CD14-positive monocyte (primary cell): ENCODE data around the gene CDKN2C. TPM values are rescaled to one million over a fixed set of nuclear protein-coding genes. Genes with fewer than 3 reads are reported as not detected.

ENCODE experiments used
- DNase-seq, 3 donors: peaks; one replicate each; pipeline ENCODE4 v3.0.0-alpha.2; 2011 to 2022
- H2AFZ ChIP-seq: 2 replicates; pipeline ENCODE4 v1.6.0; 2012; ENCODE audit warnings: mild to moderate bottlenecking, low read depth, low read length, inconsistent platforms; ENCODE audit not compliant: insufficient read depth, poor library complexity, severe bottlenecking
- H3K27ac ChIP-seq, 2 donors: 1 replicate in 1 of 2; 2 replicates in 1 of 2; pipeline ENCODE4 v1.5.1; 2012 to 2013; ENCODE audit warnings: low read length in 2 of 2, control low read depth in 1 of 2, inconsistent platforms in 1 of 2, low read depth in 1 of 2, mild to moderate bottlenecking in 1 of 2
- H3K27me3 ChIP-seq, 2 donors: one replicate each; pipeline versions ENCODE4 v1.6.0 to v1.6.1; 2011 to 2013; ENCODE audit warnings: low read length in 2 of 2; ENCODE audit not compliant: control insufficient read depth in 2 of 2, insufficient read depth in 2 of 2
- H3K36me3 ChIP-seq, 2 donors: replicated peaks in 1 of 2; 1 replicate in 1 of 2; 2 replicates in 1 of 2; pipeline versions ENCODE4 v1.5.1 to v1.6.1; 2012 to 2013; ENCODE audit warnings: low read length in 2 of 2, control low read depth in 1 of 2, inconsistent platforms in 1 of 2, mild to moderate bottlenecking in 1 of 2; ENCODE audit not compliant: insufficient read depth in 2 of 2, control insufficient read depth in 1 of 2
- H3K4me1 ChIP-seq, 2 donors: 1 replicate in 1 of 2; 2 replicates in 1 of 2; pipeline versions ENCODE4 v1.5.1 to v1.6.1; 2012 to 2013; ENCODE audit warnings: low read length in 2 of 2, control low read depth in 1 of 2, inconsistent platforms in 1 of 2, mild to moderate bottlenecking in 1 of 2, moderate library complexity in 1 of 2; ENCODE audit not compliant: insufficient read depth in 2 of 2, control insufficient read depth in 1 of 2
- H3K4me2 ChIP-seq: replicated peaks from 2 replicates; pipeline ENCODE3; 2012; ENCODE audit warnings: low read length, moderate library complexity, mild to moderate bottlenecking; ENCODE audit not compliant: poor library complexity, severe bottlenecking; ENCODE audit errors: extremely low read depth
- H3K4me3 ChIP-seq, 3 experiments: fragments of 200-600 bp in 1 of 3; sonication (generic) in 1 of 3; replicated peaks in 1 of 3; 1 replicate in 2 of 3; 2 replicates in 1 of 3; pipeline ENCODE4 v1.5.1; 2011 to 2013; ENCODE audit warnings: low read length in 3 of 3, mild to moderate bottlenecking in 3 of 3, control low read depth in 2 of 3, low read depth in 2 of 3, inconsistent platforms in 1 of 3, moderate library complexity in 1 of 3
- H3K79me2 ChIP-seq: 2 replicates; pipeline ENCODE4 v1.6.0; 2012; ENCODE audit warnings: mild to moderate bottlenecking, control low read depth, inconsistent platforms, low read length, moderate library complexity; ENCODE audit not compliant: insufficient read depth
- H3K9ac ChIP-seq: 2 replicates; pipeline ENCODE4 v1.6.0; 2017; ENCODE audit warnings: low read length, mild to moderate bottlenecking; ENCODE audit not compliant: insufficient read depth, poor library complexity, severe bottlenecking
- H3K9me3 ChIP-seq, 2 donors: replicated peaks in 1 of 2; 1 replicate in 1 of 2; 2 replicates in 1 of 2; pipeline versions ENCODE4 v1.5.1 to v1.6.1; 2012 to 2013; ENCODE audit warnings: low read length in 2 of 2, control low read depth in 1 of 2; ENCODE audit not compliant: control insufficient read depth in 1 of 2, insufficient read depth in 1 of 2
- H4K20me1 ChIP-seq: 2 replicates; pipeline ENCODE4 v1.6.0; 2012; ENCODE audit warnings: mild to moderate bottlenecking, low read length, control low read depth, moderate library complexity; ENCODE audit not compliant: insufficient read depth
- H3K27ac Mint-ChIP-seq, 7 donors: one replicate each; pipeline ENCODE4 v1.8.0; 2020; ENCODE audit warnings: mild to moderate bottlenecking in 7 of 7, mixed read lengths in 7 of 7, moderate library complexity in 6 of 7, inconsistent platforms in 2 of 7
- H3K27me3 Mint-ChIP-seq, 3 donors: one replicate each; pipeline ENCODE4 v1.8.0; 2021 to 2022; ENCODE audit warnings: low read depth in 3 of 3, mild to moderate bottlenecking in 3 of 3, mixed read lengths in 3 of 3, moderate library complexity in 3 of 3, inconsistent platforms in 1 of 3
- H3K36me3 Mint-ChIP-seq, 2 donors: one replicate each; pipeline ENCODE4 v1.8.0; 2020; ENCODE audit warnings: mixed read lengths in 2 of 2, inconsistent platforms in 1 of 2, mild to moderate bottlenecking in 1 of 2
- H3K4me1 Mint-ChIP-seq: one replicate; pipeline ENCODE4 v1.8.0; 2020; ENCODE audit warnings: mild to moderate bottlenecking, mixed read lengths
- H3K4me3 Mint-ChIP-seq, 2 donors: one replicate each; pipeline ENCODE4 v1.8.0; 2020; ENCODE audit warnings: mild to moderate bottlenecking in 2 of 2, mixed read lengths in 2 of 2, moderate library complexity in 1 of 2
- H3K9me3 Mint-ChIP-seq, 7 donors: one replicate each; pipeline ENCODE4 v1.8.0; 2020 to 2022; ENCODE audit warnings: mixed read lengths in 7 of 7, mild to moderate bottlenecking in 6 of 7, moderate library complexity in 6 of 7, inconsistent platforms in 2 of 7
- WGBS: methylation state at CpG from one replicate; pipeline ENCODE4 v1.1.5; 2013; ENCODE audit warnings: missing lambda C conversion rate; ENCODE audit not compliant: insufficient coverage; 5-methylcytosine and 5-hydroxymethylcytosine counted together
- intact Hi-C, 2 donors: fragments of 100-400 bp; cut with micrococcal nuclease; formaldehyde crosslinking; loops; one replicate each; pipeline versions ENCODE4 v1.15.0 to v1.15.1; 2023
- polyA plus RNA-seq, 3 donors: library from polyadenylated mRNA; depleted of rRNA in 1 of 3; unstranded in 2 of 3; stranded (reverse) in 1 of 3; fragments of 300-500 nt in 2 of 3; fragments of >200 nt in 1 of 3; fragmentation: Illumina TruSeq in 2 of 3; gene quantifications; 1 replicate in 2 of 3; 2 replicates in 1 of 3; pipeline ENCODE4 v1.2.3, GENCODE V29; 2012 to 2021
- TF ChIP-seq, protein P1 (sequence below): fragments of 200-600 bp; IDR thresholded peaks from one replicate; pipeline ENCODE4 v1.8.0; 2022; ENCODE audit warnings: antibody characterized with exemption, mild to moderate bottlenecking

The CDKN2C gene
- polyA plus RNA-seq, 3 donors: 5.3 to 9.9 (median 7.4) TPM

GRCh38 chr1:50978852-50979781, 9.1 kb downstream of the CDKN2C start:
- Histone ChIP-seq H4K20me1 (no peaks in the 10 kb centered on the region), H3K4me2 (peak overlapping the region; percentile 97), H3K9me3 (peaks cover 0 to 9% of the 10 kb centered on the region in 2 donors), H3K4me1 (peaks cover 20 to 29% of the 10 kb centered on the region in 2 donors), H3K4me3 (peak overlapping the region in 2 of 3 experiments; percentile 65 to 93), H3K9ac (no peak overlapping the region), H3K27ac (no peak overlapping the region), H3K36me3 (no peaks in the 10 kb centered on the region), H2AFZ (peak overlapping the region; percentile 98), H3K27me3 (peaks cover 64 to 79% of the 10 kb centered on the region in 2 donors), H3K79me2 (peaks cover under 1% of the 10 kb centered on the region)
- no peak for DNase-seq
- H3K9me3 Mint-ChIP-seq: peaks cover 0 to 5% (median 1%) of the 10 kb centered on the region in 7 donors
- H3K27me3 Mint-ChIP-seq: peaks cover 53 to 64% (median 57%) of the 10 kb centered on the region in 3 donors
- no CpG with 5 or more reads among the region's 10 CpGs for WGBS
- TF ChIP-seq, protein P1, sequence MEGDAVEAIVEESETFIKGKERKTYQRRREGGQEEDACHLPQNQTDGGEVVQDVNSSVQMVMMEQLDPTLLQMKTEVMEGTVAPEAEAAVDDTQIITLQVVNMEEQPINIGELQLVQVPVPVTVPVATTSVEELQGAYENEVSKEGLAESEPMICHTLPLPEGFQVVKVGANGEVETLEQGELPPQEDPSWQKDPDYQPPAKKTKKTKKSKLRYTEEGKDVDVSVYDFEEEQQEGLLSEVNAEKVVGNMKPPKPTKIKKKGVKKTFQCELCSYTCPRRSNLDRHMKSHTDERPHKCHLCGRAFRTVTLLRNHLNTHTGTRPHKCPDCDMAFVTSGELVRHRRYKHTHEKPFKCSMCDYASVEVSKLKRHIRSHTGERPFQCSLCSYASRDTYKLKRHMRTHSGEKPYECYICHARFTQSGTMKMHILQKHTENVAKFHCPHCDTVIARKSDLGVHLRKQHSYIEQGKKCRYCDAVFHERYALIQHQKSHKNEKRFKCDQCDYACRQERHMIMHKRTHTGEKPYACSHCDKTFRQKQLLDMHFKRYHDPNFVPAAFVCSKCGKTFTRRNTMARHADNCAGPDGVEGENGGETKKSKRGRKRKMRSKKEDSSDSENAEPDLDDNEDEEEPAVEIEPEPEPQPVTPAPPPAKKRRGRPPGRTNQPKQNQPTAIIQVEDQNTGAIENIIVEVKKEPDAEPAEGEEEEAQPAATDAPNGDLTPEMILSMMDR: no peak
- H3K36me3 Mint-ChIP-seq: peaks cover 16 to 23% of the 10 kb centered on the region in 2 donors
- intact Hi-C loops: loop anchor here in 1 of 2 donors (10.0 kb wide), 1 partner anchor 186 kb away; no protein-coding TSS in a partner anchor
- H3K4me1 Mint-ChIP-seq: peaks cover 20% of the 10 kb centered on the region
- peak overlapping the region; percentile 82 to 88 for H3K4me3 Mint-ChIP-seq
- peak overlapping the region in 2 of 7 donors; percentile 5 to 82 for H3K27ac Mint-ChIP-seq

DNA sequence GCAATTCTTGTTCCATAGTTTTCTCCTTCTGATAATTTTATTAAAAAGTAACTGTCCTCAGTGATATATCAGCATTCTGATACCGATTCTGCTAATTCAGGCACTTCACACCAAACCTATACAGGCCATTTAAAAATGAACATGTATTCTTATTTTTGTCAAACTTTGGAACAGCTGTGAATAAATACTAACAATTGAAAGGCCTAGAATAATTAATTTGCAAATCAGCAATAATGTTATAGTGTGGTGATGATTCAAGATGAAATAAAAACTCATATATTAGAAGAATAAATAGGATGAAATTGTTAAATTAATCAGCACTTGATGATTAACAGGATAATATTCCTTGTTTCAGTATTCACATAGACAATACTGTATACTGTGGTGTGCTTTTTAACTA, 9.9 kb downstream of the CDKN2C start:
- Histone ChIP-seq H3K79me2 (no peaks in the 10 kb centered on the region), H4K20me1 (no peaks in the 10 kb centered on the region), H3K27ac (no peak overlapping the region), H3K4me3 (no peak overlapping the region), H3K9ac (no peak overlapping the region), H3K4me1 (peaks cover 20 to 29% of the 10 kb centered on the region in 2 donors), H3K36me3 (no peaks in the 10 kb centered on the region), H3K27me3 (peaks cover 72 to 86% of the 10 kb centered on the region in 2 donors), H2AFZ (no peak overlapping the region), H3K4me2 (no peak overlapping the region), H3K9me3 (peaks cover 0 to 9% of the 10 kb centered on the region in 2 donors)
- Mint-ChIP-seq H3K4me1 (peaks cover 20% of the 10 kb centered on the region), H3K27ac (no peak overlapping the region), H3K27me3 (peaks cover 59 to 70% (median 61%) of the 10 kb centered on the region in 3 donors), H3K9me3 (peaks cover 0 to 5% (median 1%) of the 10 kb centered on the region in 7 donors), H3K36me3 (peaks cover 10 to 15% of the 10 kb centered on the region in 2 donors), H3K4me3 (peak overlapping the region in 1 of 2 donors; percentile 69)
- intact Hi-C loops: loop anchor here in 1 of 2 donors (10.0 kb wide), 1 partner anchor 185 kb away; no protein-coding TSS in a partner anchor
- TF ChIP-seq, protein P1: no peak
- WGBS: no CpG with 5 or more reads among the region's 1 CpG
- DNase-seq: no peak
